Measurements from ENCODE around the gene STK4.

- TF ChIP-seq POLR2AphosphoS5 (IDR thresholded peaks at IDR 0.05; ENCODE audit: low read depth, low read length): no peak
- no peak for TF ChIP-seq POLR2A (IDR thresholded peaks at IDR 0.05; ENCODE audit: low read depth, low read length)
- TF ChIP-seq TAF1 (IDR thresholded peaks at IDR 0.05; ENCODE audit: borderline replicate concordance, low read depth, low read length): no peak
These were observed 90.3 kb downstream of the STK4 start for GRCh38 chr20:45056473-45057173.
